Thyroid gland (tissue), 4 donors: ENCODE data around the gene TCL1B. TPM values are rescaled to one million over a fixed set of nuclear protein-coding genes. Genes with fewer than 3 reads are reported as not detected.

Experiments
- DNase-seq, 2 donors: peaks; one replicate each; pipeline ENCODE4 v3.0.0-alpha.2; 2019
- H3K27ac ChIP-seq, 3 donors: fragments of 200-600 bp; sonication (generic); 1 replicate in 2 of 3; 2 replicates in 1 of 3; pipeline ENCODE4 v1.5.1; 2016 to 2019; ENCODE audit warnings: mild to moderate bottlenecking in 1 of 3, moderate library complexity in 1 of 3
- H3K27me3 ChIP-seq: fragments of 200-600 bp; sonication (generic); one replicate; pipeline ENCODE4 v1.5.1; 2019
- H3K36me3 ChIP-seq, 2 donors: fragments of 200-600 bp; sonication (generic); one replicate each; pipeline ENCODE4 v1.5.1; 2016 to 2019
- H3K4me1 ChIP-seq, 2 donors: fragments of 200-600 bp; sonication (generic); one replicate each; pipeline ENCODE4 v1.5.1; 2017 to 2019
- H3K4me3 ChIP-seq, 3 donors: fragments of 200-600 bp; sonication (generic); replicated peaks in 1 of 3; 1 replicate in 2 of 3; 2 replicates in 1 of 3; pipeline ENCODE4 v1.5.1; 2016; ENCODE audit warnings: mild to moderate bottlenecking in 1 of 3
- H3K9me3 ChIP-seq: fragments of 200-600 bp; sonication (generic); one replicate; pipeline ENCODE4 v1.5.1; 2017
- CTCF ChIP-seq, 6 experiments: fragments of 200-600 bp in 3 of 6; fragments of 450-650 bp in 3 of 6; sonication (generic) in 3 of 6; IDR thresholded peaks; one replicate each; pipeline ENCODE4 v1.5.1; 2016 to 2019; ENCODE audit warnings: antibody characterized with exemption in 6 of 6, mild to moderate bottlenecking in 2 of 6, inconsistent platforms in 1 of 6, moderate library complexity in 1 of 6
- POLR2A ChIP-seq, 2 donors: fragments of 450-650 bp; IDR thresholded peaks; one replicate each; pipeline ENCODE4 v1.6.1; 2017; ENCODE audit warnings: antibody characterized with exemption in 2 of 2, mild to moderate bottlenecking in 2 of 2, moderate library complexity in 1 of 2
- whole genome bisulfite sequencing, 2 donors: methylation state at CpG; one replicate each; pipeline ENCODE4 v1.1.5; 2017; 5-methylcytosine and 5-hydroxymethylcytosine counted together
- intact Hi-C: fragments of 100-400 bp; cut with DNase I; formaldehyde crosslinking; loops from one replicate; pipeline ENCODE4 v1.15.1; 2023
- total RNA-seq, 4 donors: library from RNA; depleted of rRNA; stranded (reverse); fragments of >200 nt; gene quantifications; one replicate each; pipeline ENCODE4 v1.2.3, GENCODE V29; 2016

Gene TCL1B
- total RNA-seq, 4 donors from 2014 or later = not detected

GRCh38 chr14:95657454-95657853, 28.8 kb upstream of the TCL1B start:
- TF ChIP-seq POLR2A (IDR thresholded peaks at IDR 0.05) = no peak

GRCh38 chr14:95659293-95659989, 26.8 kb upstream of the TCL1B start:
- no peaks in the 10 kb centered on the region for H3K27me3 ChIP-seq
- no peaks in the 10 kb centered on the region for H3K36me3 ChIP-seq
- DNase-seq = no peak
- H3K27ac ChIP-seq = no peak overlapping the region
- no peaks in the 10 kb centered on the region for H3K9me3 ChIP-seq
- H3K4me1 ChIP-seq = no peaks in the 10 kb centered on the region
- intact Hi-C loops = no loop called here
- no peak for TF ChIP-seq CTCF (IDR thresholded peaks at IDR 0.05)
- no peak for TF ChIP-seq POLR2A (IDR thresholded peaks at IDR 0.05)
- WGBS, 2 donors = 60 to 71% methylated on average over 7 of the region's 7 CpGs
- H3K4me3 ChIP-seq = no peak overlapping the region

More at GRCh38 chr14:95657454-95657853, 28.8 kb upstream of the TCL1B start:
- DNase-seq = no peak
- intact Hi-C loops = no loop called here
- H3K4me3 ChIP-seq = no peak overlapping the region
- H3K9me3 ChIP-seq = no peaks in the 10 kb centered on the region
- whole genome bisulfite sequencing, 2 donors = 76 to 82% methylated on average over 4 of the region's 4 CpGs
- no peaks in the 10 kb centered on the region for H3K27me3 ChIP-seq
- H3K36me3 ChIP-seq = no peaks in the 10 kb centered on the region
- H3K4me1 ChIP-seq = no peaks in the 10 kb centered on the region
- H3K27ac ChIP-seq = no peak overlapping the region

DNA sequence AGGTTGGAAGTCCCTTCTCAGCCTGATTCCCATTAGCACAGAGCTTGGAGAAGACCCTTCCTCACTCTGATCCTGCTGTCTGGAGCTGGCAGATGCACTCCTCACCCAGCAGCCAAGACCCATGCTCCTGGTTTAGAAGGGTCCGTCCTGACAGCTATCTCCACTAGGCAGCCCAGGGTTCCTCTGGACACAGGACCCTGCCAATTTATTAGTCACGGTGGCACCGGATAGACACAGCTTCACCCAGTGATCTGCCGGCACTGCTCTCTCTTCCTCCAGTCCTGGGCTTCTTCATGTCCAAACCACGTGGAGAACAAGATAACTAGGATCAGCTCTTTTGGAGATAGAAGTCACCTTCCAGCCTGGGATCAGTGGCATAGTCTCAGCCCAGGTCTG, 26.2 kb upstream of the TCL1B start:
- TF ChIP-seq CTCF (IDR thresholded peaks at IDR 0.05) = no peak
- no peak for TF ChIP-seq POLR2A (IDR thresholded peaks at IDR 0.05)
- Histone ChIP-seq H3K9me3 (no peaks in the 10 kb centered on the region), H3K4me3 (no peak overlapping the region), H3K36me3 (no peaks in the 10 kb centered on the region), H3K4me1 (no peaks in the 10 kb centered on the region), H3K27ac (no peak overlapping the region), H3K27me3 (no peaks in the 10 kb centered on the region)
- WGBS, 2 donors = 68 to 82% methylated on average over 5 of the region's 5 CpGs
- no peak for DNase-seq
- intact Hi-C loops = no loop called here

- H3K4me3 ChIP-seq = no peak overlapping the region
- no peak for DNase-seq
These were observed 25.3 kb upstream of the TCL1B start for GRCh38 chr14:95660651-95661515.

More at GRCh38 chr14:95660651-95661515, 25.3 kb upstream of the TCL1B start:
- no peaks in the 10 kb centered on the region for H3K36me3 ChIP-seq
- H3K4me1 ChIP-seq = no peaks in the 10 kb centered on the region
- H3K9me3 ChIP-seq = no peaks in the 10 kb centered on the region
- intact Hi-C loops = no loop called here
- H3K27ac ChIP-seq = no peak overlapping the region
- TF ChIP-seq POLR2A (IDR thresholded peaks at IDR 0.05) (no peak), CTCF (IDR thresholded peaks at IDR 0.05) (no peak)
- no peaks in the 10 kb centered on the region for H3K27me3 ChIP-seq
- 38 to 40% methylated on average over 13 of the region's 13 CpGs for WGBS, 2 donors
